ENCODE data around the gene KRT37.
"Not testable (repeated sequence)": the region's sequence is repeated elsewhere in the genome, so short reads cannot be mapped to it uniquely, and the experiment has no call there.

The KRT37 gene

GRCh38 chr17:41434005-41434404, 9.6 kb upstream of the KRT37 start:
- DNase-seq: no peak

GRCh38 chr17:41433586-41433985, 9.2 kb upstream of the KRT37 start:
- DNase-seq: no peak

GRCh38 chr17:41430376-41430775, 6.0 kb upstream of the KRT37 start:
- DNase-seq: not testable (repeated sequence)

DNA sequence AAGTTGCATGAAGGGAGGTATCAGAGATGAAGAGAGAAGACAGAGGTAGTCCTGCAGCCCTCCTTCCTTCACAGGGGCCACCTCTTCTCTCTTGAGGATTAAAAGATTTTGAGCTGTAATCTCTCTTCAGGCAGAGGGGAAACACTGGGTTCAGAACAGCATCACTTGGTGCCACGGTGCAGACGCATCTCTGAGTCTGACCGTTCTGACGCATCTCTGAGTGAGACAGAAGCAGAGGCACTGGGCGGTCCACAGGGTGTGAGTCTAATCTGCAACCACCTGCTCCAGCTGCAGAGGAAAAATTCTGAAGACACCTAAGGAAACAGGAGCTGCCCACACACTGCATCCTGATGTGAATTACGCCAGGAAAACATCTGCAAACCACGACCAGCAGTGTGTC, 5.3 kb upstream of the KRT37 start:
- no peak for DNase-seq

GRCh38 chr17:41428591-41429291, 4.4 kb upstream of the KRT37 start:
- DNase-seq: no peak

- DNase-seq: not testable (repeated sequence)
Observed at GRCh38 chr17:41422586-41422985, 1.8 kb downstream of the KRT37 start.

DNA sequence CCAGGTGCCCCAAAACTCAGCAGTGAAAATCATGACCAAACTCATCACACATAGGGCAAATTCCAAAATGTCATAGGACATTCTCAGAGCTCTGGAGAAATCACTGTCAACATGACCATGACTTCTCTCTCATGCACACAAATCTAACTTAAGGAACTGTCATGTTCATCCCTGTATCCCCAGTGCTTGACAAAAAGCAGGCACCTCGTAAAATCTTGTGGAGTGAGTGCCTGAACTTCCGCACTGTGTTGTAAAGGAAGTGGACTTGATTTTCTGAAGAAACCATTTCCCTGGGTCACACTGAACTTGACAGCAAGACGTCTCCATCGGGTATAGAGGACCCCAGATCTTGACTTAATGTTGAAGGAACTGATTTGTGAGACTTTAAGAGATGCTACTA, 2.8 kb downstream of the KRT37 start:
- no peak for DNase-seq

GRCh38 chr17:41421116-41421515, 3.3 kb downstream of the KRT37 start:
- DNase-seq: no peak

DNA sequence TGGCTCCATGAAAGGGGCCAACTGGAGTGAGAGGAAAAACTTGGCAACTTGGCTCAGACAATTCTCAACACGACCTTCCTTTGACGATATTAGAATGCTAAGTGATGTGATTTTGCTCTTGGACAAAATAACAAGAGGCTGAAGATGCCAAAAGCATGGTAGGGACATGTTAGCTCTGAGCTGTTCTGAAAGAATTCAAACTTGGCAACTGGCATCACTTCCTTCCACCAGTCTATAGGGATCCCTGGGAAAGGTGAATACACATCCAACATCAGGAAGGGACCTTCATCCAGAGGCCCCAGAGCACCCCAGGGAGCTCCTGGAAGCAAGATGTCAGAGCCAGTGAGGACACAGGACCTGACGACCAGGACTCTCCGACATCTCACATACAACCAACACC, 4.3 kb downstream of the KRT37 start:
- no peak for DNase-seq

GRCh38 chr17:41419716-41420115, 4.7 kb downstream of the KRT37 start:
- DNase-seq: no peak

DNA sequence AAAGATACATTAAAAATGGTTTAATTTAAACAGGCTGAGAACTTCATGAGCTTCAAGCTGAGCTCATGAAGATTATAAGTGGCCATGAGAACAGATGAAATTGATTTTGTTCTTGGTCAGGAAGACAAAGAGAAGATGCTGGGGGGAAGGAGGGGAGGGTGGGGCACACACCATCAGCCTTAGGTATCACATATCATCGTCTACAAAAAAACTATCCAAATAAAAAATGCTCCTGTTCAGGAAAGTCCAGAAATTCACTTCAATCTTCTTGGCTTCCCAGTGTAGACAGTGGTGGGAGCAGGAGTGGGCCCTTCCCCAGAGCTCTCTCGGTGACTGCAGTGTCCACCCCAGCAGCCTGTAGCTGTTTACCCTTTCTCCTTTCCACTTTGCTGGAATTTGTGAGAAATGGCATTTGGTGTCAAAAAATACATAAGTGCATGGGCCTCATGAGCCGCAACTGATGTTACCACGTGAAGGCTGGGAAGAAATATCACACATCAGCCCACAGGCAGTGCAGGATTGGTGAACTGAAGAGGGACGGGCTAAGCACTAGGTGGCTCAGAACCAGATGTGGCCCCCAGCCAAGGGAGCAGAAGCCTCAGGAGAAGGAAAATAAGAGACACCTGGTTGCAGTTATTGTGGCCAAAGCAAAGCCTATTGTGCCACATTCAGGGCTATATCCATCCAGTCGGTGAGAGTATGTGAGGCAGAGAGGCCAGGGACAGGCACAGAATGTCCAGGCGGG, 6.1 kb downstream of the KRT37 start:
- no peak for DNase-seq

GRCh38 chr17:41417576-41418015, 6.8 kb downstream of the KRT37 start:
- no peak for DNase-seq

DNA sequence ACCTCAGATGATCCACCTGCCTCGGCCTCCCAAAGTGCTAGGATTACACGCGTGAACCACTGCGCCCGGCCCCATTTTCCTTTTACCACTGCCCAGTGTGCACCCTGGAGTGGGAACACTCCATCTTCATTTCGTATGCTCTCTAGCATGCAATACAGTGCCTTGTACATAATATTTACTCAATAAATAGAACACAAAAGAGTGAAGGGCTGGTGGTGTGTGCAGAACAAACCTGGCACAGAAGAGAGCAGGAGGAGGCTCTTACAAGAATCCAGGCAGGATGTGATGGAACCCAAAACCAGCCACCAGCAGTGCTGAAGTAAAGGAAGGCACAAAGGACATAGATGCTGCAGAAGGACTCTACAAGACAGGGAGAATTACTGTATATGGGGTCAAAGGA, 7.3 kb downstream of the KRT37 start:
- no peak for DNase-seq

GRCh38 chr17:41416479-41416878, 7.9 kb downstream of the KRT37 start:
- DNase-seq: no peak

DNA sequence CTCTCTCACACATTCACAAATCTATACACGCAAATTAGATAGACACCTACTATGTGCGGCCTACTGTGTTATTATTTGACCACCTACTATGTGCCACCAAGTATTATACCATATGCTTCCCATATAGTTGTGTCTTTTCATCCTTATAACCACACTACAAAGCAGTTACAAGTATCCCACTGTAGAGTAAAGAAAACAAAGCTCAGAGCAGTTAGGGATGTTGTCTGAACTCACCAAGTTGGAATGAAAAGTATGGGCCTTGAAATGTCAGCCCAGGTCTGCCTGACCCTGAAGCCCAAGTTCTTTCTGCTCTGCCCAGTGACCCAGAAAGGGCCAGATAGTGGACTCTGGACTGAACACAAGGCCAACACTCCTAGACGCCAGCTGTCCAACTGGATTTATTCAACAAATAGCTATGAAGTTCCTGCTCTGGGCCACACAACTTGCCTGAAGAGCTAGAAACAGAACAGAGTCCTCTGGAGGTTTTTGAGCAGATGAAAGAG, 8.5 kb downstream of the KRT37 start:
- DNase-seq: no peak

DNA sequence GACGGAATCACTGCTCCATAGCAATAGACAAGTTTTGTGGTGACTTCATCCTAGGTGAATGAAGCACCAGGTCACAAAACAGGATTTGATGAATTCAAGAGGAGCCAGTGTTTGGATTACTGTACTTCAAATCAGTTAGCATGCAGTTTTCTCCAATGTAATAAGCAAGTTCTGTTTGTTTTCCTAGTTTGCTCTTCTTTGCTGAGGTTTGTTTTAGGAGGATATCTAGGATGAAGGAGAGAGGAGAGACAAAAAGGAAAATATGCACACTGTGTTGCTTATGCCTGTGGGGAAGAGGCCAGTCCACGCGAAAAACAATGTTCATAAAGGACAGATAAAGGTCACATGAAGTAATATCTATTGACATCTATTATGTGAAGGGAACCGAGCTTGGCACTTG, 9.0 kb downstream of the KRT37 start:
- DNase-seq: no peak

GRCh38 chr17:41413982-41414381, 10.4 kb downstream of the KRT37 start:
- DNase-seq: no peak

GRCh38 chr17:41413353-41413957, 10.9 kb downstream of the KRT37 start:
- DNase-seq: no peak

DNA sequence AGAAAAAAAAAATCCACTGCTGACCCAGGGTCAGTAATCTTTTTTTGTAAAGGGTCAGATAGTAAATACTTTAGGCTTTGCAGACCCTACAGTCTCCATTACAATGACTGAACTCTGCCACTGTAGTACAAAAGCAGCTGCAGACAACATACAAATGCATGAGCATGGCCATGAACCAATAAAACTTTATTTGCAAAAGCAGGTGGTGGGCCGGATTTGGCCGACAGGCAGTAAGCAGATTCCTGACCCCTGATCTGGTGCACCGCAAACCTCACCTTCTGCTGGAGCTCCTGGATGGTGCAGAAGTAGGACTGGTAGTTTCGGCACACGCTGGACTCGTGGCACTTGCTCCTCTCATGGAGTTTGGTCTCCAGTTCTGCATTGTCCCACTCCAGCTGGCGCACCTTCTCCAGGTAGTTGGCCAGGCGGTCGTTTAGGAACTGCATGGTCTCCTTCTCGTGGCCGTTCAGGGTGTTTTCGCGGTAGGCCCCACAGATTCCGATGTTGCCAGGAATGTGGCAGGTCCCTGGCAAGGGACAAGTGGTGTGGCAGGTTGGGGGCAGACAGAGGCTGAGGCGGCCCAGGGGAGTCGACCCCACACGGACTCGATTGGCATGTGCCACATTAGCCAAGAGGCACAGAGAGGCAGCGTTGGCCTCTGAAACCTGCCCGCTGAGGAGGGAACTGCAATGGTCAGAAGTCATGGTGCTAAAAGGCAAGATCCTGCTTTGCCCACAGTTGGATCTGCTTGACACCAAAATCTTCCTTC, 13.1 kb downstream of the KRT37 start:
- no peak for DNase-seq

DNA sequence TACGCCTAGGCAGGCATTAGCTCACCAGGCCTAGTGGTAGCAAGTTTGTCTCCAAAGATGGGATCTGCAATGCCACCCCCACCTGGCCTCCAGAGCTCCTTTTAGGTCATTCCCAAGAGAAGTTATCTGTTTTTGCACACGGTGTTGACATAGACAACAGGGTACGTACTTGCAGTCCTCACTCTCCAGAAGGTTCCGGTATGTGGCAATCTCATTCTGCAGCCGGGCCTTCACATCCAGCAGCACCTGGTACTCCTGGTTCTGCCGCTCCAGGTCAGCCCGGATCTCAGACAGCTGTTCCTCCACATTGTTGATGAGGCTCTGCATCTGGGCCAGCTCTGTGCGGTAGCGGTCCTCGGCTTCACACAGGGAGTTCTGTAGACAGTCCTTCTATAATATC, 17.2 kb downstream of the KRT37 start:
- DNase-seq: no peak

DNA sequence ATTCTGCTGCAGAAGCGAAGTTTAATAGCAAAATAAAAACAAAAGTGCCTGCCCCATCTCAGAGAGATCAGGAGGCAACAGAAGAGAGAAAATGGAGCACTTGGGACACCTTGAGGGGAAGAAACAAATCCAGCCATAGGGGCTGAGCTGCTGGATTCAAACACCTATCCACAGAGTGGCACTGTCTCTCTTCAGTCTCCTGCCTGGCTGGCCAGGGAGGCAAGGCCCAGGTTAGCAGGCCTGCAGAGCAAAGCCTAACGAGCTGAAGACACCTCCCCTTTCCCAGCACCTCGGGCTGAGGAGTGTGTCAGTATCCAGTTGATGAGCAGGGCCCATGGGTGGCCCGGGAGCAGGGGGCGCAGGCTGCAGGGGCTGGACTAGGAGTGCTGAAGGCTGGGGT, 18.2 kb downstream of the KRT37 start:
- no peak for DNase-seq

DNA sequence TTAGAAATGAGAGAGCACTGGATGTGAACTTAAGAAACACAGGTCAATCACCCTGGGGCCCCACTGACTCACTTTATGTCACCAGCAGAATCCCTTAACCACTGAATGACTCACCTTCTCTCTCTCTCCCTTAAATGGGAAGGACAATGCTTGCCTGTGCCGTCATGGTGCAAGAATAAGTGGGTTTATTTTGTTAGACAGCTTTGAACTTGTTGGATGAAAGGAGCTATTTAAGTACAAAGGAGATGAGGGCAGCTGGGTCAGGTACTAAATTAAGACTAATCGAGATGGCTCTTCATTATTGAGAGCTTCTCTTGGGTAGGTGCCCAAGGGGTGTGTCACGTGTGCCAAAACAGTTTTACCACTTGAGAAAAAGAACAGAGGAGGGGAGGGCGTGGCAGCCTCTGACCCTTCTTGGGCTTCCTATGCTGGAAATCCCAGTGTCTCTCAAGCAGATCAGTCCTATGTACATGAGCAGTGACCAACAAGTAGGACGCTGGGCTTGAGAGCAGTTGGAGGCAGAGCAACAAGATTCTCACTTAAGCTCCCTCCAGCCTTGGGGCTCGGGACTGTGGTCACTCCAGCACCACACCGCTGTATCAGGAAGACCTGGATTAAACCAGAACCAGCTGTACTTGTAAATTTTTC, 20.2 kb downstream of the KRT37 start:
- DNase-seq: no peak

Measured in NCI-H2171 treated with DMSO at 0.1 percent for 48 hours (cell line).